Raji (cell line): ENCODE data around the gene TRPC5OS.

Source experiments
- POLR2A ChIP-seq: IDR thresholded peaks from 2 replicates; pipeline ENCODE4 v1.6.1; 2011; ENCODE audit warnings: low read depth, low read length, control low read depth; ENCODE audit not compliant: insufficient read depth

TRPC5OS gene

GRCh38 chrX:111875881-111876280, at the start of gene TRPC5OS:
TRPC5OS (plus strand) TSS chrX:111876181; CDS start chrX:111901850, 25,669 bp downstream.
- TF ChIP-seq POLR2A, result no peak

- TF ChIP-seq POLR2A, result no peak
These were observed 46.6 kb upstream of the TRPC5OS start for GRCh38 chrX:111829345-111829744.

- TF ChIP-seq POLR2A, result no peak
These were observed 45.4 kb upstream of the TRPC5OS start for GRCh38 chrX:111830571-111830970.

GRCh38 chrX:111831343-111831742, 44.6 kb upstream of the TRPC5OS start:
- TF ChIP-seq POLR2A, result no peak

GRCh38 chrX:111837197-111837596, 38.8 kb upstream of the TRPC5OS start:
- TF ChIP-seq POLR2A, result no peak

- TF ChIP-seq POLR2A, result no peak
These were observed 28.4 kb upstream of the TRPC5OS start for GRCh38 chrX:111847491-111848133.

GRCh38 chrX:111848541-111848940, 27.4 kb upstream of the TRPC5OS start:
- TF ChIP-seq POLR2A, result no peak

- no peak for TF ChIP-seq POLR2A
These were observed 25.0 kb upstream of the TRPC5OS start for GRCh38 chrX:111850975-111851374.

- TF ChIP-seq POLR2A, result no peak
These were observed 21.2 kb upstream of the TRPC5OS start for GRCh38 chrX:111854556-111855490.

GRCh38 chrX:111857534-111858060, 18.4 kb upstream of the TRPC5OS start:
- no peak for TF ChIP-seq POLR2A

GRCh38 chrX:111861605-111862004, 14.4 kb upstream of the TRPC5OS start:
- no peak for TF ChIP-seq POLR2A

- TF ChIP-seq POLR2A, result no peak
These were observed 8.7 kb upstream of the TRPC5OS start for GRCh38 chrX:111867236-111867635.

- TF ChIP-seq POLR2A, result no peak
These were observed 7.0 kb upstream of the TRPC5OS start for GRCh38 chrX:111868726-111869638.

GRCh38 chrX:111869639-111870034, 6.3 kb upstream of the TRPC5OS start:
- TF ChIP-seq POLR2A, result no peak

- no peak for TF ChIP-seq POLR2A
These were observed 1.7 kb upstream of the TRPC5OS start for GRCh38 chrX:111874241-111874640.
